ENCODE measurements around the gene RABL6.
"Not testable (repeated sequence)": the region's sequence is repeated elsewhere in the genome, so short reads cannot be mapped to it uniquely, and the experiment has no call there.

Gene RABL6

DNA sequence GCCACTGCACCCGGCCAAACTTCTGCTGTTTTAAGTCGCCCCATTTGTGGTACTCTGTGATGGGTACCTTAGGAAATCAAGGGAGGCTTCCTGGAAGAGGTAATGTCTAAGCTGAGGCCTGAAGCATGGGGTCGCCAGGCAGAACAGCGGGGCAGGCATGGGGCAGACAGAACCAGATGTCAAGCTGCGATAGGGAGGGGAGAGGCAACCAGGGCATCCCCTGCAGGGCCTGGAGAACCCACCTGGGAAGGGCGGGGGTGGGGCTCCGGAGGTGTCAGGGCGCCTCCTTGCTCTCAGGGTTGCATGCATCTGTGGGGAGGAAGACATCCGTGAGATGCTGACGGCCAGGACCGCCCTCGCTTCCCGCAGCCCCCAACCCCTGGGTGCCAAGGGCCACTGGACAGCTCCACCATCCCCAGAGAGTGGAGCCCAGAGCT lies 46.2 kb upstream of the RABL6 start:
- no peak for DNase-seq (ENCODE audit: low spot score)
- H3K27ac ChIP-seq = no peak overlapping the region
- TF ChIP-seq, protein P1, sequence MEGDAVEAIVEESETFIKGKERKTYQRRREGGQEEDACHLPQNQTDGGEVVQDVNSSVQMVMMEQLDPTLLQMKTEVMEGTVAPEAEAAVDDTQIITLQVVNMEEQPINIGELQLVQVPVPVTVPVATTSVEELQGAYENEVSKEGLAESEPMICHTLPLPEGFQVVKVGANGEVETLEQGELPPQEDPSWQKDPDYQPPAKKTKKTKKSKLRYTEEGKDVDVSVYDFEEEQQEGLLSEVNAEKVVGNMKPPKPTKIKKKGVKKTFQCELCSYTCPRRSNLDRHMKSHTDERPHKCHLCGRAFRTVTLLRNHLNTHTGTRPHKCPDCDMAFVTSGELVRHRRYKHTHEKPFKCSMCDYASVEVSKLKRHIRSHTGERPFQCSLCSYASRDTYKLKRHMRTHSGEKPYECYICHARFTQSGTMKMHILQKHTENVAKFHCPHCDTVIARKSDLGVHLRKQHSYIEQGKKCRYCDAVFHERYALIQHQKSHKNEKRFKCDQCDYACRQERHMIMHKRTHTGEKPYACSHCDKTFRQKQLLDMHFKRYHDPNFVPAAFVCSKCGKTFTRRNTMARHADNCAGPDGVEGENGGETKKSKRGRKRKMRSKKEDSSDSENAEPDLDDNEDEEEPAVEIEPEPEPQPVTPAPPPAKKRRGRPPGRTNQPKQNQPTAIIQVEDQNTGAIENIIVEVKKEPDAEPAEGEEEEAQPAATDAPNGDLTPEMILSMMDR (conservative IDR thresholded peaks at IDR 0.05; ENCODE audit: low read depth) = no peak
- ChIA-PET CTCF (interaction anchor here (0.5 to 0.8 kb wide), 5 partner anchors 16 to 123 kb away, joined by 3 to 5 read pairs (median 3); no protein-coding TSS in a partner anchor), POLR2A (ENCODE audit: low non-redundant PET) (interaction anchor here (0.7 kb wide), 1 partner anchor 89 kb away, joined by 3 read pairs; no protein-coding TSS in a partner anchor)

DNA sequence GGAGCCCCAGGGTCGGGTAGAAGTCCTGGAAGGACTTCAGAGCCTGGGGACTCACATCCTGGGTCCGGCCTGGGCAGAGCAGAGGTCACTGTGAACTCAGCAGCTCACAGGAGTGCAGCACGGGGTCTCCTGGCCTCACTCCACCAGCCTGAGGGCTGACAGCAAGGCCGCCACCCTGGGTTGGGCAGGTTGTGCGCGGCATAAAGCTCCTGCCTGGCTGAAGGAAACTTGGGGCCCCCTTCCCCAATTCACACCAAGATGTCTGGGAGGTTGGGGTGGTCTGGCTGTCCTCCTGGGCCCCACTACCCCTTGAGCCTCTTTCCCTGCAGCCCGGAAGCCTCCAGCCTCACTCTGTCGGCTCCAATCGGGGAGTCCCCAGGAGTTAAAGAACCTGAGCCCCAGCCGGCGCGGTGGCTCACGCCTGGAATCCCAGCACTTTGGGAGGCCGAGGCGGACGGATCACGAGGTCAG lies 45.5 kb upstream of the RABL6 start:
- H3K27ac ChIP-seq = no peak overlapping the region
- TF ChIP-seq, protein P1 (conservative IDR thresholded peaks at IDR 0.05; ENCODE audit: low read depth) = no peak
- POLR2A ChIA-PET (ENCODE audit: low non-redundant PET) = interaction anchor here (0.7 kb wide), 1 partner anchor 88 kb away, joined by 3 read pairs; no protein-coding TSS in a partner anchor
- DNase-seq (ENCODE audit: low spot score) = no peak
- CTCF ChIA-PET = no interaction called here

DNA sequence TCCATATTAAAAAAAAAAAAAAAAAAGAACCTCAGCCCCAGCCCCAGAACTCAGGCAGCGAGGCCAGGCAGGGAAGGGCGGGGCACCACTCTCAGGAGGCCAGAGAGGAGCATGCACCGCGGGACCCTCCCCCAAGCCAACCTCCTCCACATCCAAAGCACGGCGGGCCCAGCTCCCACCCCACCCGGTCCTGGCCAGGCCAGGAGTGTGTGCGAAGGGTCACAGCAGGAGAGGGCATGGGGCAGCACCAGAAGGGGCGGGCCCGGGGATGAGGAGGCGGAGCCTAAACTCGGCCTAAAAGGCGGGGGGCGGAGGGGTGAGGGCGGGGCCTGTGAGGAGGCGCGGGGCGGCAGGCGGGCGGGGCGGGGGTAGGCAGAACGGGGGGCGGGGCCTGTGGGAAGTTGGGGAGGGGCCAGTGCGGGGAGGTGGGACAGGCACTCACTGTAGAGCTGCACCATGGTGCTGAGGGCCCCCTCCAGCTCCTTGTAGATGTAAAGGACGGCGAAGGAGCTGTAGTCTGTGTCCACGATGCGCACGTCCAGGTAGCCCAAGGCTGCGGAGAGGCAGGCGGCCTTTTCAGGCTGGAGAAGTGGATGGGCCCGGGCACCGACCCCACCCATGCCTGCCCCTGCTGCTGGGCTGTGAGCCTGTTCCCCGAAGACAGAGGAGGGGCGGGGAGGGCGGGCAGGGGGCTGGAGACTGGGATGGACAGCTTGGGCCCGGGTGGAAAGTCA lies 44.7 kb upstream of the RABL6 start:
- DNase-seq (ENCODE audit: low spot score) = peak; percentile 73

DNA sequence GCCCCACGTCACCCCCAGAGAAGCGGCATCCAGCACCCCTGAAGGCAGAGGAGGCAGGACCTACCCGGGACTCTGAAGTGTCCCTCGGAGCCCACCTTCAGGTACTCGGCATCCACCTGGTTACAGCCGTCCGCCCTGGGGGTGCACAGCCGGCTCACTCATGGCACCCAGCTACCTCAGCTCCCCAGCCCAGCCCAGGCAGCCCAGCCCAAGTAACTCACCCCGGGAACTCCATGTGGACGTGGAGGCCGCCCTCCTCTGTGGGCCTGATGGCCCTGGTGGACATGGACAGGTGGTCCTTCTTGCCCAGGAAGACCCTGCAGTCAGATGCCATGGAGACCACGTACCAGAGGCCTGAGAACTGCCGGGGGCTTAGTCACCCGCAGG lies 44.1 kb upstream of the RABL6 start:
- TF ChIP-seq, protein P1 (conservative IDR thresholded peaks at IDR 0.05; ENCODE audit: low read depth) = no peak
- no peak for DNase-seq (ENCODE audit: low spot score)
- H3K27ac ChIP-seq = no peak overlapping the region
- ChIA-PET POLR2A (ENCODE audit: low non-redundant PET) (no interaction called here), CTCF (no interaction called here)

More for the DNA sequence above, 44.7 kb upstream of the RABL6 start:
- TF ChIP-seq, protein P1 (conservative IDR thresholded peaks at IDR 0.05; ENCODE audit: low read depth) = no peak
- ChIA-PET CTCF (interaction anchor here (0.6 kb wide), 1 partner anchor 435 kb away, joined by 4 read pairs; no protein-coding TSS in a partner anchor), POLR2A (ENCODE audit: low non-redundant PET) (no interaction called here)
- no peak overlapping the region for H3K27ac ChIP-seq

DNA sequence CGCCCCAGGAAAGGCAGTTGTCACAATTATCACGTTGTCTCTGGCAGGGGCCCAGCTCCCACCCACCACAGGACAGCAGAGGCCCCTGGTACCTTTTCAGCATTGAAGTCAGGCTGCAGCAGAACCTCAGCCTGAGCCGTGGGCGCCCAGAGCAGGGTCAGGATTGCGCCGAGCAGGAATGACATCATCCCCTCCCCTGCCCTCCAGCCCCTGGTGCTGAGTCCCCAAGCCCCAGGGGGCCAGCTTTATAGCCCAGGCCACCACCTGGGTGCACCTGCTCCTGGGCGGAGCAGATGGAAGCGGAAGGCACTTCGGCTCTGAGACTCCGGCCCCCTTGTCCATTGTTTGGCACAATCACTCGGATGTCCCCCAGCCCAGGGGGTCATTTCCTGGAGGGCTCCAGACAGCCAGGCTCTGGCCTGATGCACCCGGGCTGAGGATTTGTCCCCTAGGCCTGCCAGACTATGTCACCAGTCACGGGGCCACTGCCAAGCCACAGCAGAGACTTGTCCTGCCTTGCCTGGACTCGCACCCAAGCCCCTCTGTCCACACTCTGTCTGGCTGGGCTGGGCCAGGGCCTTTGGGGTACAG lies 43.4 kb upstream of the RABL6 start, which contains the start of gene LCN15:
Gene LCN15, minus strand, starts transcription at position 218 of the 591 bp plus-strand sequence. Its CDS starts 30 bp downstream, at position 188.
- TF ChIP-seq, protein P1 (conservative IDR thresholded peaks at IDR 0.05; ENCODE audit: low read depth) = no peak
- POLR2A ChIA-PET (ENCODE audit: low non-redundant PET) = no interaction called here
- no peak within 1 kb of the TSS for H3K27ac ChIP-seq
- no peak for DNase-seq (ENCODE audit: low spot score)
- CTCF ChIA-PET = no interaction called here

DNA sequence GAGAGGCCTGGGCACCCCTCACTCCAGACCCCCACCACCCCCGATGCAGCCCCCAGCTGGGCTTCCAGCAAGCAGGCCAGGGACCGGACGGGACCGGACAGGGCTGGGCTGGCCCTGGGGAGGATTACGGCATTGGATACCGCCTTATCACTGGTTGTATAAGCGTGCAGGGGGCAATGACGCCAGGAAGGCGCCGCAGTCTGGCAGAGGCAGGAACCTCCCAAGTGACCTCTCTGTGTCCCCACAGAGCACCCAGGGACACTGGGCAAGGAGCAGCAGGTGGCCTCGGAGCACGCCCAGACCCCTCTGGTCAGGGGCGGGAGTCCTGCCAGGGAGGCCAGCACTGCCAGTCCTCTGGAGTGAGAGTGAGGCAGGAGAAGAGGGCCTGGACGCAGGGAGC lies 42.7 kb upstream of the RABL6 start:
- TF ChIP-seq, protein P1 (conservative IDR thresholded peaks at IDR 0.05; ENCODE audit: low read depth) = no peak
- no peak overlapping the region for H3K27ac ChIP-seq
- no peak for DNase-seq (ENCODE audit: low spot score)
- POLR2A ChIA-PET (ENCODE audit: low non-redundant PET) = no interaction called here
- CTCF ChIA-PET = no interaction called here

DNA sequence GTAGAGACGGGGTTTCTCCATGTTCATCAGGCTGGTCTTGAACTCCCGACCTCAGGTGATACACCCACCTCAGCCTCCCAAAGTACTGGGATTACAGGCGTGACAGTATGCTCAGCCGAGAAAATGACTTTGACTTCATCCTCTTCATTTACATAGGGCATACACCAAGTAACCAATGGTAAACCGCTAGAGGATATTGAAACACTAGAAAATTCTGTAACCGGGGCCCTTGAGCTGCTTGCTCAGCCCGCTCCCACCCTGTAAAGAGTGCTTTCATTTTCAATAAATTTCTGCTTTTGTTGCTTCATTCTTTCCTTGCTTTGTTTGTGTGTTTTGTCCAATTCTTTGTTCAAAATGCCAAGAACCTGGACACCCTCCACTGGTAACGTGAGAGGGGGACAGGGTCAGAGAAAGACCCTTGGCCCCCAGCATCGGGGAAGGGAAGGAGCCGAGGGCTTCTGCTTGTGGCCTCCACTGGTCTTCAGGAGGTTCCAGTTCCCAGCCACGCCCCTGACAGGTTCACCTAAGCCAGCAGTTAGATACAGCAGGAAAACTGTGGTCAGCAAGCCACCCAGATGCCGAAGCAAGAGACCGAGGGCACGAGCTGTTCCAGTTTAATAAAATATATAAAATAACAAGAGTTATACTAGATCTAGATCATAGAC lies 41.9 kb upstream of the RABL6 start:
- POLR2A ChIA-PET (ENCODE audit: low non-redundant PET); DNase-seq (ENCODE audit: low spot score); H3K27ac ChIP-seq: not testable (repeated sequence)
- CTCF ChIA-PET = interaction anchor here (0.7 to 3.1 kb wide), 6 partner anchors 13 to 110 kb away, joined by 3 to 11 read pairs (median 4); no protein-coding TSS in a partner anchor

Measured in RWPE1 (cell line).